ENCODE data around the gene GNB3.

GNB3 gene

DNA sequence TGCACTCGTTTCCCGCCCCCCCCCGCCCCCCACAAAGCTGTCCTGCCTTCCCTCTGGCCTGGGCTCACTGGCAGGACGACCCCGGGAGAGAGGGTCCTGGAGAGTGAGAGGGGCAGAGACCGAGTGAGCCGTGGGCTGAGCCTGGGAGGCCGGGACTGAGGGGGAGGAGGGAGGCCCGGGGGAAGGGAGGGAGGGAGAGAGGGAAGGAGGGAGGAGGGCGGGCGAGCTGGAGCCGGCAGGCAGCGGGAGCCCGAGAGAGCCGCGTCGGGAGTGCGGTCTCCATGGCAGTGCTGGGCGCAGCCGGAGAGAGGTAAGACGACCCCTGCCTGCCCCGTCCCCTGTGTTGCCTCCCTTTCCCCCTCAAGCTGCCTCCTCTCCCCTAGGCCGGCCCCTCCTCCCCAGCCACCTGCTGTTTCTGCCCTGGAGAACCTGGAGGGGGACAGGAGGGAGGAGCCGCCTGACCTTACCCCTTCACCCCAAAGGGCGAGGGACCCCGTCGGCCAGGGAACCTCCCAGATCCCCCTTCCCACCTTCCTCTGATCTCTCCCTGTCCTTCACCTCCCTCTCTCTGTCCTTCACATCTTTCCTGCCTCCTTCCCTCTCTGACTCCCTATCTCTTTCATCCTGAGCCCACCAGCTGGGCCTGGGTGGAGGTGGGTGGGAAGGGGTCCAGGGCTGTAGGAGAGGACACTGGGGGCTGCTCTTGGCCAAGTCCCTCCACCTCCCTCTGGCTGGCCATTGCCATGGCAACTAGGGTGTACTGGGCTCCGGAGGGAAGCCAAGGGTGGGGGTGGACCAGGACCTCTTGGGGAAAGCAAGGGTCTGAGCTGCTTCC is 18.9 kb upstream of the GNB3 start, which contains the start of gene GPR162:
Gene GPR162, plus strand, starts transcription at position 231 of the 835 bp plus-strand sequence. CDS start 2,078 bp downstream, outside the sequence.
- Histone ChIP-seq H3K9me3 (no peaks in the 10 kb centered on the region), H3K36me3 (no peaks in the 10 kb centered on the region), H3K4me1 (peaks cover 25% of the 10 kb centered on the region), H3K27me3 (no peaks in the 10 kb centered on the region), H3K4me3 (ENCODE audit: low read depth, low read length) (peak within 1 kb of the TSS; percentile 64)
- TF ChIP-seq, protein P1, sequence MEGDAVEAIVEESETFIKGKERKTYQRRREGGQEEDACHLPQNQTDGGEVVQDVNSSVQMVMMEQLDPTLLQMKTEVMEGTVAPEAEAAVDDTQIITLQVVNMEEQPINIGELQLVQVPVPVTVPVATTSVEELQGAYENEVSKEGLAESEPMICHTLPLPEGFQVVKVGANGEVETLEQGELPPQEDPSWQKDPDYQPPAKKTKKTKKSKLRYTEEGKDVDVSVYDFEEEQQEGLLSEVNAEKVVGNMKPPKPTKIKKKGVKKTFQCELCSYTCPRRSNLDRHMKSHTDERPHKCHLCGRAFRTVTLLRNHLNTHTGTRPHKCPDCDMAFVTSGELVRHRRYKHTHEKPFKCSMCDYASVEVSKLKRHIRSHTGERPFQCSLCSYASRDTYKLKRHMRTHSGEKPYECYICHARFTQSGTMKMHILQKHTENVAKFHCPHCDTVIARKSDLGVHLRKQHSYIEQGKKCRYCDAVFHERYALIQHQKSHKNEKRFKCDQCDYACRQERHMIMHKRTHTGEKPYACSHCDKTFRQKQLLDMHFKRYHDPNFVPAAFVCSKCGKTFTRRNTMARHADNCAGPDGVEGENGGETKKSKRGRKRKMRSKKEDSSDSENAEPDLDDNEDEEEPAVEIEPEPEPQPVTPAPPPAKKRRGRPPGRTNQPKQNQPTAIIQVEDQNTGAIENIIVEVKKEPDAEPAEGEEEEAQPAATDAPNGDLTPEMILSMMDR (IDR thresholded peaks at IDR 0.05; ENCODE audit: low read depth, low read length): no peak
- peak; percentile 80 for DNase-seq

- no peaks in the 10 kb centered on the region for H3K36me3 ChIP-seq
- TF ChIP-seq, protein P1 (IDR thresholded peaks at IDR 0.05; ENCODE audit: low read depth, low read length): no peak
- no peaks in the 10 kb centered on the region for H3K27me3 ChIP-seq
- H3K9me3 ChIP-seq: no peaks in the 10 kb centered on the region
- DNase-seq: no peak
- H3K4me3 ChIP-seq (ENCODE audit: low read depth, low read length): peak overlapping the region; percentile 64
- H3K4me1 ChIP-seq: peaks cover 30% of the 10 kb centered on the region
Observed at GRCh38 chr12:6822426-6823135, 18.1 kb upstream of the GNB3 start.

- DNase-seq: no peak
- H3K9me3 ChIP-seq: no peaks in the 10 kb centered on the region
- H3K36me3 ChIP-seq: no peaks in the 10 kb centered on the region
- TF ChIP-seq, protein P1 (IDR thresholded peaks at IDR 0.05; ENCODE audit: low read depth, low read length): no peak
- peaks cover 30% of the 10 kb centered on the region for H3K4me1 ChIP-seq
- H3K27me3 ChIP-seq: no peaks in the 10 kb centered on the region
- H3K4me3 ChIP-seq (ENCODE audit: low read depth, low read length): no peak overlapping the region
Observed at GRCh38 chr12:6823182-6824084, 17.3 kb upstream of the GNB3 start.

DNA sequence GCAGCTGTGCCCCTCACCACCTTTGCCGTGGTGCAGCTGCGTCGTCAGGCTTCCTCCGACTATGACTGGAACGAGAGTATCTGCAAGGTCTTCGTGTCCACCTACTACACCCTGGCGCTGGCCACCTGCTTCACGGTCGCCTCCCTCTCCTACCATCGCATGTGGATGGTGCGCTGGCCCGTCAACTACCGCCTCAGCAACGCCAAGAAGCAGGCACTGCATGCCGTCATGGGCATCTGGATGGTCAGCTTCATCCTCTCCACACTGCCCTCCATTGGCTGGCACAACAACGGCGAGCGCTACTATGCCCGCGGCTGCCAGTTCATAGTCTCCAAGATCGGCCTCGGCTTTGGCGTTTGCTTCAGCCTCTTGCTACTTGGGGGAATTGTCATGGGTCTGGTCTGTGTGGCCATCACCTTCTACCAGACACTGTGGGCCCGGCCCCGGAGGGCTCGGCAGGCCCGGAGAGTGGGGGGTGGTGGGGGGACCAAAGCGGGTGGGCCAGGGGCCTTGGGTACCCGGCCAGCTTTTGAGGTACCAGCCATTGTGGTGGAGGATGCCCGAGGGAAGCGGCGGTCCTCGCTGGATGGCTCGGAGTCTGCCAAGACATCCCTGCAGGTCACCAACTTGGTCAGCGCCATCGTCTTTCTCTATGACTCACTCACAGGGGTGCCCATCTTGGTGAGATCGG is 16.5 kb upstream of the GNB3 start:
- DNase-seq: no peak
- no peaks in the 10 kb centered on the region for H3K27me3 ChIP-seq

DNA sequence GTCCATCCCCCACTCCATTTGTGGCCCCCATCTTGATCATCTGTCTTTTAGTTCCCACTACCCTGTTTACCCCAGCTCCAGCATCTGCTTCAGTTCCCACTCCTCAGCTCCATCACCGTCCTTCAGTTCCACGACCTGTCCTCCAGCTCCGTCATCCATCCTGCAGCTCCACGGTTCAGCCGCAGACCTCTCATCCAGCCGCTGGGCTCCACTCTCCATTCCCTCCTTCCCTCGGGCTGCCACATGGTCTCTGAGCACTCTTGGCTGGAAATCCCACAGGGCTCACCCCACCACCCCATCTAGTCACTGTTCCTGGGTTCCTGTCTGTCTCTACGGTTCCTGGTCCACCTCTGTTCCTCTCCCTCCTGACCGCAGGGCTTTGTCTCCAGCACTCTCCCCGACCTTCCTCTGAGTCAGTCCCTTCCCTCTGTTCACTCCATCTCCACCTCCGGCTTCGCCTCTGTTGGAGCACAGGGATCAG is 15.8 kb upstream of the GNB3 start:
- TF ChIP-seq, protein P1 (IDR thresholded peaks at IDR 0.05; ENCODE audit: low read depth, low read length): no peak
- Histone ChIP-seq H3K36me3 (peaks cover 4% of the 10 kb centered on the region; the same call in 1 of the 2 replicates), H3K9me3 (no peaks in the 10 kb centered on the region), H3K4me3 (ENCODE audit: low read depth, low read length) (no peak overlapping the region), H3K27me3 (no peaks in the 10 kb centered on the region), H3K4me1 (peaks cover 23% of the 10 kb centered on the region)
- no peak for DNase-seq

More for the DNA sequence above, 16.5 kb upstream of the GNB3 start:
- Histone ChIP-seq H3K4me3 (ENCODE audit: low read depth, low read length) (no peak overlapping the region), H3K4me1 (peaks cover 30% of the 10 kb centered on the region), H3K9me3 (no peaks in the 10 kb centered on the region), H3K36me3 (peaks cover 4% of the 10 kb centered on the region; the same call in 1 of the 2 replicates)
- TF ChIP-seq, protein P1 (IDR thresholded peaks at IDR 0.05; ENCODE audit: low read depth, low read length): no peak

Measured in BE2C (cell line).